ENCODE data around the gene DUSP8.

The DUSP8 gene

DNA sequence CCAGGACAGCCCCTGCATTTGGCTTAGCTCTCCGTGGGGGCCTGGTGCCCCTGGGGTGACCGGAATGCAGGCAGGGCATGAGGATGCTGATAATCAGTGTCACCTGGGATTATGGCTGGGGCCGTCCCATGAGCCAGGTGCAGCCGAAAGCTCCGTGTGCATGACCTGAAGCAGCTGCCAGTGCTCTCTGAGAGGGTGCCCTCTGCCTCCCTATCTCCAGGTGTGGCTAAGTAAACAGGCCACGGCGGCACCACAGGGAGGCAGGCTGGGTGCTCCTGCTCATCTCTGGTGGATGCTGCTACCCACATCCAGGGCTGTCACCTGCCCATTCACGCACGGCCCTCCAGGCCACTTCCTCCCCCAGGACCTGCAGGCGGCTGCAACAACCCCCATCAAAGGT, 29.8 kb downstream of the DUSP8 start:
- H3K4me3 ChIP-seq (ENCODE audit: low read length in 2 of 2): no peak overlapping the region
- H3K27ac ChIP-seq (ENCODE audit: low read length): no peak overlapping the region
- peaks cover 0 to 3% of the 10 kb centered on the region in 2 donors for H3K9me3 ChIP-seq (ENCODE audit: control insufficient read depth in 2 of 2, low read length in 2 of 2)
- peaks cover 9 to 21% of the 10 kb centered on the region in 2 donors for H3K27me3 ChIP-seq (ENCODE audit: control insufficient read depth in 1 of 2, insufficient read depth in 2 of 2, low read length in 2 of 2)
- H3K36me3 ChIP-seq (ENCODE audit: control insufficient read depth in 2 of 2, insufficient read depth in 2 of 2, low read length in 2 of 2): no peaks in the 10 kb centered on the region
- no peak overlapping the region for H3K9ac ChIP-seq (ENCODE audit: low read length in 2 of 2)
- H3K4me1 ChIP-seq (ENCODE audit: control insufficient read depth, insufficient read depth, low read length): peaks cover 8% of the 10 kb centered on the region

DNA sequence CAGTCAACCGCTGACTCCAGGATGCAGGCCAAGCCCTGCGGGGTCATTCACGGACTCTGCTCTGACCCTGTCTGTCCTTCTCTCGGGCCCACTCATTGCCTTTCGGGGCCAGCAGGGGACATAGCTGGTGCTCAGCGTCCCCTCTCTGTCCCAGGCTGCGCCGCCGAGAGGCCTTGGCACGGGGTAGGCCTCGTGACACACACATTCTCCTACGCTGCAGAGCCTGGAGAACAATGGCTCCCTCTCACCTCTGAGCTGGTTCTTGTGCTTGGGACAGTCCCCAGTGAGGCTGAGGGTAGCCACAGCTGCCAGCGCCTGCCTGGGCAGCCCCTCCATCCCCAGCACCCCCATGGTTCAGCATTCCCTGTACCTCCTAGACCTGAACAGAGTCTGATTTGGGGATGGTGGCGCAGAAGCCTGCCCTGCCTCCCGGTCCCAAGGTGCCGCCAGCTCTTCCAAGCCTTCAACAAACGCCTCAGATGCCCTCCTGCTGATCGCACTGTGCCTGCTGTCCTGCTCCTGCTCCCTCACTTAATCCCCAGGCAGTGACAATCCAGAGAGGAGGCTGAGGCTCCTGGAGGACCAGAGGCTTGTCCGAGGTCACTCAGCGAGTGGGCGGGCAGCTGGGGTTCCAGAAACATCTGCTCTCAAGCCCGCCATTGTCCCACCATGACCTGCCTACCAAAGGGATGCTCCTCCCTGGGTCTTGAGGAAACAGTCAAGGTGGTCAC, 30.4 kb downstream of the DUSP8 start:
- H3K9me3 ChIP-seq (ENCODE audit: control insufficient read depth in 2 of 2, low read length in 2 of 2): peaks cover 0 to 3% of the 10 kb centered on the region in 2 donors
- no peak overlapping the region for H3K27ac ChIP-seq (ENCODE audit: low read length)
- no peaks in the 10 kb centered on the region for H3K36me3 ChIP-seq (ENCODE audit: control insufficient read depth in 2 of 2, insufficient read depth in 2 of 2, low read length in 2 of 2)
- H3K27me3 ChIP-seq (ENCODE audit: control insufficient read depth in 1 of 2, insufficient read depth in 2 of 2, low read length in 2 of 2): peaks cover 9 to 16% of the 10 kb centered on the region in 2 donors
- no peak overlapping the region for H3K4me3 ChIP-seq (ENCODE audit: low read length in 2 of 2)
- H3K9ac ChIP-seq (ENCODE audit: low read length in 2 of 2): no peak overlapping the region
- H3K4me1 ChIP-seq (ENCODE audit: control insufficient read depth, insufficient read depth, low read length): peaks cover 2% of the 10 kb centered on the region

DNA sequence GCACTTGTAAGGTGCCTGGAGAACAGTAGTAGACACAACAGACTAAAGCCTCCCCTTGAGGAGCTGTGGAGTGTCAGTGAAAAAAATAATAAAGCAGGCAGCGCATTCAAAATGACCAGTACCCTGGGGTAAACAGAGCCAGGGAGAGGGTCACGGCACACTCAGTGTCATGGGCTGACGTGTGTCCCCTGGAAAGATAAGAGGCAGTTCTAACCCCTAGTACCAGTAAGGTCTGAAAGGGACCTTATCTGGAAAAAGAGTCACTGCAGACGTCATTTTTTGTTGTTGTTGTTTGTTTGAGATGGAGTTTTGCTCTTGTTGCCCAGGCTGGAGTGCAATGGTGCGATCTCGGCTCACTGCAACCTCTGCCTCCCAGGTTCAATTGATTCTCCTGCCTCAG, 32.0 kb downstream of the DUSP8 start:
- H3K27ac ChIP-seq (ENCODE audit: low read length): no peak overlapping the region
- H3K27me3 ChIP-seq (ENCODE audit: control insufficient read depth in 1 of 2, insufficient read depth in 2 of 2, low read length in 2 of 2): peaks cover 4 to 5% of the 10 kb centered on the region in 2 donors
- peaks cover 0 to 3% of the 10 kb centered on the region in 2 donors for H3K9me3 ChIP-seq (ENCODE audit: control insufficient read depth in 2 of 2, low read length in 2 of 2)
- no peak overlapping the region for H3K4me3 ChIP-seq (ENCODE audit: low read length in 2 of 2)
- H3K36me3 ChIP-seq (ENCODE audit: control insufficient read depth in 2 of 2, insufficient read depth in 2 of 2, low read length in 2 of 2): peaks cover 2 to 3% of the 10 kb centered on the region in 2 donors
- peaks cover 6% of the 10 kb centered on the region for H3K4me1 ChIP-seq (ENCODE audit: control insufficient read depth, insufficient read depth, low read length)
- no peak overlapping the region for H3K9ac ChIP-seq (ENCODE audit: low read length in 2 of 2)

DNA sequence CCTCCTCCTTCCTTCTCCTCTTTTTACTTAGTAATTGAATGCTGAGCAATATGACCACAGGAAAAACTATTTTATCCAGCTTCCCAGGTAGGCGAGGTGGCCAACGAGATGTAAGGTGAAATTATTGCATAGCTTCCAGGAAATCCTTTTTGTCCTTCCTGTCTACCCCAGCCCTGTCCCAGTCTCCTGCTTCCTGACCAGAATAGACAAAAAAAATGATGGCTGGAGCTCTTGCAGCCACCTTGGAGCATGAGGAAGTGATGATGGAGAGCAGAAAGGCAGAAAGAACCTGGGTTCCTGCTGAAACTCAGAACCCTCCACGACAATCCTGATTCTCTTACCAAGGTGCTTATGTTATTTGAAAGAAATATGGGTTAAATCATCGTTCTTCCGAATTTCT, 33.9 kb downstream of the DUSP8 start:
- H3K4me1 ChIP-seq (ENCODE audit: control insufficient read depth, insufficient read depth, low read length): peaks cover 9% of the 10 kb centered on the region
- H3K27me3 ChIP-seq (ENCODE audit: control insufficient read depth in 1 of 2, insufficient read depth in 2 of 2, low read length in 2 of 2): peaks cover 2 to 5% of the 10 kb centered on the region in 2 donors
- H3K4me3 ChIP-seq (ENCODE audit: low read length in 2 of 2): no peak overlapping the region
- peaks cover 2 to 6% of the 10 kb centered on the region in 2 donors for H3K36me3 ChIP-seq (ENCODE audit: control insufficient read depth in 2 of 2, insufficient read depth in 2 of 2, low read length in 2 of 2)
- H3K9me3 ChIP-seq (ENCODE audit: control insufficient read depth in 2 of 2, low read length in 2 of 2): peaks cover 0 to 3% of the 10 kb centered on the region in 2 donors
- no peak overlapping the region for H3K9ac ChIP-seq (ENCODE audit: low read length in 2 of 2)
- H3K27ac ChIP-seq (ENCODE audit: low read length): no peak overlapping the region

DNA sequence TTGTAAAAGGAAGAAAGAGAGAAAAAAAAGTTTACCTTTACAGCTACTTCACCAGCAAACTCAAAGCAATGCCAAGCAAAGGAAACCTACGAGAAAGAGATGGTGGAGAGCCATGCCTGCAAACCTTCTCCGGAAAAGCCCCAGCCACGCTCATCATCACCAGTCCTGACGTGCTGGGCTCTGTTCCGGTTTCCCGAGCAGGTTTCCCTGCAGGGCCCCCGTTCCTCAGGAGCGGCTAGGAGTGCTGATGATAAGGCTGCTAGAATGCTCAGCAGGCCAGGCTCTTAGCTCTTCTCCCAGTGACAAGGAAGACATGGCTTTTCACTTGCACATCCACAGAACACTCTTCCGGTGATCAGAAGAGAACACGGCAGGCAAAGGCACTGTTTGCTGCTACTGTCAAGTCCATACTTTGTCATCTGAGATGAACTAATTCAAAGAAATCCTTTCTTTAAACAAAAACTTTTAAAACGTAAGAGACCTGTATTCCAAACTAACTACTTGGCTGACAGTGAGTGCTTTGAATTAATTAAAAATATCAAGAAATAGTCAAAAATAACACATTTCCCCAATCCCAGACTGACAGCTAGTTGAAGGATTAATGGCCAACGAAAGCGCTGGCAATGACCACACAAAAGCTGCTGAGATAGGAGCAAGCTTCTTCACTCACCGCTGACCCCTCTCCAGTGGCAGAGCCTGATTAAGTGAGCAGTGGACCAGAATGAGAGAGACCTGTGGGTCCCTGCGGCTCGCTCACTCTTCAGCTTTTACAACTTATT, 35.8 kb downstream of the DUSP8 start:
- no peak overlapping the region for H3K4me3 ChIP-seq (ENCODE audit: low read length in 2 of 2)
- no peak overlapping the region for H3K9ac ChIP-seq (ENCODE audit: low read length in 2 of 2)
- H3K27ac ChIP-seq (ENCODE audit: low read length): no peak overlapping the region
- peaks cover 27% of the 10 kb centered on the region for H3K4me1 ChIP-seq (ENCODE audit: control insufficient read depth, insufficient read depth, low read length)
- peaks cover 2 to 6% of the 10 kb centered on the region in 2 donors for H3K36me3 ChIP-seq (ENCODE audit: control insufficient read depth in 2 of 2, insufficient read depth in 2 of 2, low read length in 2 of 2)
- peaks cover 0 to 2% of the 10 kb centered on the region in 2 donors for H3K27me3 ChIP-seq (ENCODE audit: control insufficient read depth in 1 of 2, insufficient read depth in 2 of 2, low read length in 2 of 2)
- H3K9me3 ChIP-seq (ENCODE audit: control insufficient read depth in 2 of 2, low read length in 2 of 2): peaks cover 0 to 3% of the 10 kb centered on the region in 2 donors

DNA sequence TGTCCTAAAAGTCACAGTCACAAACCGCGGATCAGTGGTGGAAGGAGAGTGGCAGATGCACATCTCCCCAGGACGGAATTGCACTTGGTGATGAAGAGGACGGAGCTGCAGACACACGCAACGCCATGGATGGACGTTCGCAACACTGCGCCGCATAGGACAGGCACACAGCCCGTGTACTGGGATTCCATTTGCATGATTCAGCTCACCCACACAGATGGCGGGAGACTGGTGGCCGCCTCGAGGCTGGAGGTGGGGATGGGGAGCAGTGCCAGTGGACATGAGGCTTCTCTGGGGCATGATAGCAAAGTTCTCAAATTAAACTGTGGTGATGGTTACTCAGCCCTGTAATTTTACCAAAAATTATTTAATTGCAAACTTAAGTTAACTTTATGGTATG, 37.4 kb downstream of the DUSP8 start:
- Histone ChIP-seq H3K4me3 (ENCODE audit: low read length in 2 of 2) (no peak overlapping the region), H3K4me1 (ENCODE audit: control insufficient read depth, insufficient read depth, low read length) (peaks cover 33% of the 10 kb centered on the region), H3K9me3 (ENCODE audit: control insufficient read depth in 2 of 2, low read length in 2 of 2) (peaks cover 0 to 3% of the 10 kb centered on the region in 2 donors), H3K27ac (ENCODE audit: low read length) (no peak overlapping the region), H3K9ac (ENCODE audit: low read length in 2 of 2) (no peak overlapping the region), H3K36me3 (ENCODE audit: control insufficient read depth in 2 of 2, insufficient read depth in 2 of 2, low read length in 2 of 2) (peaks cover 2 to 6% of the 10 kb centered on the region in 2 donors), H3K27me3 (ENCODE audit: control insufficient read depth in 1 of 2, insufficient read depth in 2 of 2, low read length in 2 of 2) (peaks cover 0 to 2% of the 10 kb centered on the region in 2 donors)

DNA sequence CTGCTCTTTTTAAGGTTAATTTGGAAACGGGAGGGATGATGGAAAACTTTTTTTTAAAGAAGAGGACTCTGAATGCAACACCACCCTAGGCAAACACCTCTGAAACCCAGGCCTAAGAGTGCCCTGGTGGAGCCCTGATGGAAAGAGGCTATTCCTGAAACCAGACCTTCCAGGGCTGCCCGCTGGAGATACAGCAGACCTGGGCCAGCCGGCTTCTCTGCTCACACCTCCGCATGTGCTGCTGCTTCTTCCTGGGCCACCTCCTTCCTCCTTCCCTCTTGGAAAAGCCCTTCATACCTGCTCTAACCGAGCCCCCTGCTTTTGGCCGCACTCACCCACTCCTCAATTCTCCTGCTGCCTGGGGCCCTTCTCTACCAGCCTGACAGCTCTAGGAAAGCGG, 37.9 kb downstream of the DUSP8 start:
- no peak overlapping the region for H3K9ac ChIP-seq (ENCODE audit: low read length in 2 of 2)
- H3K36me3 ChIP-seq (ENCODE audit: control insufficient read depth in 2 of 2, insufficient read depth in 2 of 2, low read length in 2 of 2): peaks cover 2 to 6% of the 10 kb centered on the region in 2 donors
- H3K4me3 ChIP-seq (ENCODE audit: low read length in 2 of 2): no peak overlapping the region
- H3K27ac ChIP-seq (ENCODE audit: low read length): no peak overlapping the region
- no peaks in the 10 kb centered on the region for H3K27me3 ChIP-seq (ENCODE audit: control insufficient read depth in 1 of 2, insufficient read depth in 2 of 2, low read length in 2 of 2)
- peaks cover 0 to 3% of the 10 kb centered on the region in 2 donors for H3K9me3 ChIP-seq (ENCODE audit: control insufficient read depth in 2 of 2, low read length in 2 of 2)
- H3K4me1 ChIP-seq (ENCODE audit: control insufficient read depth, insufficient read depth, low read length): peaks cover 33% of the 10 kb centered on the region

DNA sequence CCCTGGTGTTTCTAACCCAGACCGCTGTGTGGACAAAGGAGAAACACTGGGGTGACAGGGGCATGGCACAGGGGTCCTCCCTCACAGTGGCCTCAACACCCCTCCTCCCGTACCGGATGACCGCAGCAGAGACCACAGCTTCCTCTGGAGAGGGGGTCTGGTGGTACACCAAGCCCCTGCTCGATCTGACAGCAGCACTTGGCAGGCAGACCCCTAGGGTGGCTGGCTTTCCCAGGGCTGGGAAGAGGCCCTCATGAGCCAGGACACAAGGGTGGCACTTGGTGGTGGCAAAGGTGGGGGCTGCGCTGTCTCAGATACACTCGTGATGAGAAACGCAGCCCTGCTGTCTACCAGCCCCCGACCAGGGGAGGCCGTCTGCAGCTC, 38.7 kb downstream of the DUSP8 start:
- Histone ChIP-seq H3K4me1 (ENCODE audit: control insufficient read depth, insufficient read depth, low read length) (peaks cover 40% of the 10 kb centered on the region), H3K36me3 (ENCODE audit: control insufficient read depth in 2 of 2, insufficient read depth in 2 of 2, low read length in 2 of 2) (peaks cover 2 to 6% of the 10 kb centered on the region in 2 donors), H3K9ac (ENCODE audit: low read length in 2 of 2) (peak overlapping the region in 1 of 2 donors; percentile 28), H3K27me3 (ENCODE audit: control insufficient read depth in 1 of 2, insufficient read depth in 2 of 2, low read length in 2 of 2) (no peaks in the 10 kb centered on the region), H3K27ac (ENCODE audit: low read length) (peak overlapping the region; percentile 71), H3K4me3 (ENCODE audit: low read length in 2 of 2) (no peak overlapping the region), H3K9me3 (ENCODE audit: control insufficient read depth in 2 of 2, low read length in 2 of 2) (peaks cover 0 to 3% of the 10 kb centered on the region in 2 donors)

DNA sequence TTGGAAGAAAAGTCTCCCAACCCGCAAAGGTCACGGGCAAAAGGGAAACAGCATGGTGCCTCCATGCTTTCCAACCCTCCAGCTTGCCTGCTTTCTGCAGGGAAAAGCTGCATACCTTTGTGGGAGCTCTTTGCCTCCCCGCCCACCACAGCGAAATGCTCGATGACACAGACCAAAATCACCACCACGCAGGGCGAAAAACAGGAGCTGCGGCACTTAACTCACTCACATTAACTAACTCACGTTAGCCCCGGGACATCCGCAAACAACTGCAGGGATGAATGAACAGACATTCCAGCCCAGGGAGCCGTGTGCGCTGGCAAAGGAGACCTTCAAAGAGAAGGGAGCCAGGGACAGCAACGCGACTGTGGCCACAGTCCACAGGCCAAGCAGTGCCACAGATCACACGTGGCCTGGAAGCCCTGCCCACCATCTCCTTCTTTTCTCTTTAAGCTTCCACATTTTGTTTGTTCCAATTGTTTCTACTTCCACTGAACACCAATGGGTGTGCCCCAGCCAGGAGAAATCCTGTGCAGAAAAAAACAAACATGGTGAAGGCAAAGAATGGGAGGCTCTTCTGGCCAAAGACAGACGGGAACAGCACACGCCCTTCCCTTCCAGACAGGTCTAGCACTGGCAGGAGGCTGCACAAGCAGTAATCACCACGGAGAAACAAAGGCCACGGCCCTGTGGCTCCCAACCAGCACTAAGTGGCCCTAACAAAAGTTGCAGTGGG, 39.3 kb downstream of the DUSP8 start:
- Histone ChIP-seq H3K9me3 (ENCODE audit: control insufficient read depth in 2 of 2, low read length in 2 of 2) (no peaks in the 10 kb centered on the region), H3K27me3 (ENCODE audit: control insufficient read depth in 1 of 2, insufficient read depth in 2 of 2, low read length in 2 of 2) (no peaks in the 10 kb centered on the region), H3K4me3 (ENCODE audit: low read length in 2 of 2) (peak overlapping the region in 1 of 2 donors; percentile 52), H3K9ac (ENCODE audit: low read length in 2 of 2) (peak overlapping the region in 1 of 2 donors; percentile 28), H3K36me3 (ENCODE audit: control insufficient read depth in 2 of 2, insufficient read depth in 2 of 2, low read length in 2 of 2) (peaks cover 2 to 6% of the 10 kb centered on the region in 2 donors), H3K27ac (ENCODE audit: low read length) (peak overlapping the region; percentile 71), H3K4me1 (ENCODE audit: control insufficient read depth, insufficient read depth, low read length) (peaks cover 40% of the 10 kb centered on the region)

DNA sequence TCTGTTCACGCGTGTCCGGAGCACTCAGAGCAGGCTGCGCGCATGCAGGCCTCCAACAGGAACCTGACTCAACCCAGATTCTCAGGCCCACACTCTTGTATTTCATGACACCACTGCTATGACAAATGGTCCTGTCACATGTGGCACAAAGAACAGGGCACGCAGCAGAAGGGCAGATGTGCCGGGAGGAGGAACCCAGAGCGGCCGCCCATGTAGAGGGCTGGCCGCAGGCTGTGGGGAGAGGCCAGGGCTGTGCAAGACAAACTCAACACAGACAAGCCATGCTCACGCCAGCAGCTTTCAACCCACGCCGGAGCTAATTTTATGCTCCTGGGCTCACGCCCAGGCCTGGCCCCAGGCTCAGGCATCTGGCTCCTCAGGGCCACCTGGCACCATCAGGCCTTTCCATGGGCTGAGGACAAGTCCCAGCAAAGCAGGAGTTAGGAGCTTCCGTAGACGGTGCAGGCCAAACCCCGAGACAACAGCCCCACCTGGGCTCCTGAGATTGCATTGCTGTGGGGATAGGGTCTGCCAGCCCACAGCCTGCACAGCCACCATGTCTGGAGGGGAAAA, 40.0 kb downstream of the DUSP8 start:
- H3K4me1 ChIP-seq (ENCODE audit: control insufficient read depth, insufficient read depth, low read length): peaks cover 39% of the 10 kb centered on the region
- H3K9ac ChIP-seq (ENCODE audit: low read length in 2 of 2): no peak overlapping the region
- H3K9me3 ChIP-seq (ENCODE audit: control insufficient read depth in 2 of 2, low read length in 2 of 2): no peaks in the 10 kb centered on the region
- peak overlapping the region; percentile 71 for H3K27ac ChIP-seq (ENCODE audit: low read length)
- peak overlapping the region in 1 of 2 donors; percentile 52 for H3K4me3 ChIP-seq (ENCODE audit: low read length in 2 of 2)
- no peaks in the 10 kb centered on the region for H3K27me3 ChIP-seq (ENCODE audit: control insufficient read depth in 1 of 2, insufficient read depth in 2 of 2, low read length in 2 of 2)
- H3K36me3 ChIP-seq (ENCODE audit: control insufficient read depth in 2 of 2, insufficient read depth in 2 of 2, low read length in 2 of 2): peaks cover 2 to 6% of the 10 kb centered on the region in 2 donors

All from stomach smooth muscle (tissue), 2 donors.